GM21529 (cell line): Measurements from ENCODE around the gene R3HDM1.
"Not testable (repeated sequence)": the region's sequence is repeated elsewhere in the genome, so short reads cannot be mapped to it uniquely, and the experiment has no call there.

Source experiments
- ATAC-seq: cut with Tn5 transposase; IDR thresholded peaks from one replicate; pipeline ENCODE4 v1.9.1; 2021; ENCODE audit not compliant: unreplicated experiment

Gene R3HDM1

DNA sequence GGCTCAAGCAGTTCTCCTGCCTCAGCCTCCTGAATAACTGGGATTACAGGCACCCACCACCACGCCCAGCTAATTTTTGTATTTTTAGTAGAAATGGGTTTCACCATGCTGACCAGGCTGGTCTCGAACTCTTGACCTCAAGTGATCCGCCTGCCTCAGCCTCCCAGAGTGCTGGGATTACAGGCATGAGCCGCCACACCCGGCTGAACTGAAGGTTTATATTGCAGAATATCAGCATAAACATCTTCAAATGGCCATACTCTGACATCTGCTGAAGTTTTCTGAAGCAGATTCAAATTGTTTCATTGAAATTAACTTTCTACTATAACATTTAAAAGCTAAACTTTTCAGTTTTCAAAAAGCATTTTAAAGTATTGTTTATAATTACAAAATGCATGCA lies 172.8 kb downstream of the R3HDM1 start:
- not testable (repeated sequence) for ATAC-seq

DNA sequence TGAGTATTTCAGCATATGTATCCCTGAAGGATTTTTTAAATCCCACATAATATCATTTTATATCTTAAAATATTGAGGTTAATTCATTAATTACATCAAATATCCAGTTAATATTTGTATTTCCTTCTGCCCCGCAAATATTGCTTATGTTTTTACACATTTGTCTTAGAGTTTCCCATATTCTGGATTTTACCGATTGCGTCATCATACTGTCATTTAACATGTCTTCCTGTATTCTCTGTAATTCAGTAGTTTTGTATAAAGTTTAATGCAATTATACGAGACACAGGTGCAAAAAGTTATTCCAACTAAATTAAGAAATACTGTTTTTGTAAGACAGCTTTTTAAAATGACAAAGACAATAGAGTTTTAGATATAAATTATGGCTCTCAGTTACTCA lies 176.9 kb downstream of the R3HDM1 start:
- no peak for ATAC-seq

DNA sequence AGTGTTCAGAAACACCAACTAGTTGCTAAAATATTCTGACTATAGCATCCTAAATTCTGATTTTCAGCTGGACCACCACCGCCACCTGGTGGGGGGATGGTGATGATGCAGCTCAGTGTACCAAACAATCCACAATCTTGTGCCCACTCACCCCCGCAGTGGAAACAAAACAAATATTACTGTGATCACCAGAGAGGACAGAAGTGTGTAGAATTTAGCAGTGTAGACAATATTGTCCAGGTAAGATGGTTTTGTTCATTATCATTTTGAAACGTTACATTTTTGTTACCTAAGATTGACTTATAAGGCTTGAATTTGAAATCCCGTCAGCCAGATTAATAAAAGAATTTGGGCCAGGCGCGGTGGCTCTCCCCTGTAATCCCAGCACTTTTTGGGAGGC lies 178.7 kb downstream of the R3HDM1 start:
- ATAC-seq: peak; percentile 55

DNA sequence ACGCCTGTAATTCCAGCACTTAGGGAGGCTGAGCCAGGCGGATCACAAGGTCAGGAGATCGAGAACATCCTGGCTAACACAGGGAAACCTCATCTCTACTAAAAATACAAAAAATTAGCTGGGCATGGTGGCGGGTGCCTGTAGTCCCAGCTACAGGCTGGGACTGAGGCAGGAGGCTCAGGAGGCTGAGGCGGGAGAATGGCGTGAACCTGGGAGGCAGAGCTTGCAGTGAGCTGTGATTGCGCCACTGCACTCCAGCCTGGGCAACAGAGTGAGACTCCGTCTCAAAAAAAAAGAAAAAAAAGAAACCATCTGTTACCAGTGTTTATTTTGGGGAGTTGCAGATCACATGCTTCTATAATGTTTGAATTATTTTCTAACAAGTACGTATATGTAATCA lies 183.8 kb downstream of the R3HDM1 start:
- ATAC-seq: not testable (repeated sequence)

DNA sequence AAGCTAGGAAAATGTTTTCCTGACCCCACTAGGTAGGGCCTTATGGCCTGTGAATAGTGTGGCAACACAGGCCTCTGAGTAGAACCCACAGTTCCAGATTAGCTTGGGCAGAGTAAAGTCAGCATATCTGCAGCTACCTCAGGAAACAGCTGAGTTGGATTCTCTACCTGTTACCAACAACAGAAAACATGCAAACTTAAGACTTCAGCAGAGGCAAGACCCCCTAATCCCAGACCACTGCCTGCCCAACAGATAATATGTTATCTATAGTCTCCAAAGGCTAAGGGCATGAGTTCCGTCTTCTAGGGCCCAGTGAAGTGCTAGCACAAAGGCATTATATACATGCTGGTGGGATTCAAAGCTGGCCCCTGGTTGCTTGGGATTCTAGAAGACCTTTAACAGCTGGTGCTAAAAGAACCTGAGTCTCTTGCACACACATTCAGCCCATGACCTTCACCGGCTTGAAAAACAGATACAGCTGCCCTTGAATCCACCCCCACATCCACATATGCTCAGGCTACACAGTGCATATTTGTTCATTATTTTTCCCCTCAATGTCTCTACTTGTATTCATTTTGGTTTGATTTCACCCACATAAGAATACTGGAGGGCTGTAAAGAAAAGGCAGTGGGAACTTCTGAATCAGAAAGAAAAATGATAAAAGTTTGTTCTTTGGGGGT lies 196.9 kb downstream of the R3HDM1 start:
- ATAC-seq: no peak

DNA sequence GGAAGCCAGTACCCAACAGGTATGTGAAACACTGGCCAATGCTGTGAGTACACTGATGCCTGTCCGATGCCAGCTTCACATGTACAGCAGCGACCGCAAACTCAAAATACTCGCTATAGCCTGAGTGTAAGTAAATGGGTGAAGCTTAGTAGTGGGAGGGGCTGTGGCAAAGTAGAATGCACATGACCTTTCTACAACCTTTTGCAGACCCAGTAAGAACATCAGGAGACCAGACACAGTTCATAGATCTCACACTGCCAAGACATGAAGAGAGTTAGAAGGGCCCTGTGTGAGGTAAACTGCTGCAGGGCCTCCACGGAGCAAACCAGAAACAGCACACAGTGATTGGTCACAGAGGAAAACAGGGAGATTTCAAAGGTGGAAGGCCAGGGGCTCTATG lies 201.3 kb downstream of the R3HDM1 start:
- no peak for ATAC-seq

DNA sequence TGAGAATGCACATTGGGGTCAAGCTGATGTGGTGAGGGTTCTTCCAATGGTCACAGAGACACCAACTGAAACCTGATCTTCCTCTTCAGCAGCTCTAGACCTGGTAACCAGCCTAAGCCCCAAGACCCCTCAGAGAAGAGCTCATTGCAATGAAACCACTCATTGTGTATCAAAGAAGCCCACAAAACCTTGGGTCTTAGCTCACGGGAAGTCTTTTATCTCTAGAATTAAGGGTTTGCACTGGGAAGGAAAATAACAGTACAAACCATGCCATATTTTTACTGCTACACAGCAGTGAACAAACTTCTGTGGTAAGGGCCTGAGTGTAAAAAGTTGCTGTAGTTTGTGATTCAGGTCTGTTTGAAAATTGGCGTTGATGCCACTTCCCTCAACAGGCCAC lies 201.8 kb downstream of the R3HDM1 start:
- ATAC-seq: no peak

DNA sequence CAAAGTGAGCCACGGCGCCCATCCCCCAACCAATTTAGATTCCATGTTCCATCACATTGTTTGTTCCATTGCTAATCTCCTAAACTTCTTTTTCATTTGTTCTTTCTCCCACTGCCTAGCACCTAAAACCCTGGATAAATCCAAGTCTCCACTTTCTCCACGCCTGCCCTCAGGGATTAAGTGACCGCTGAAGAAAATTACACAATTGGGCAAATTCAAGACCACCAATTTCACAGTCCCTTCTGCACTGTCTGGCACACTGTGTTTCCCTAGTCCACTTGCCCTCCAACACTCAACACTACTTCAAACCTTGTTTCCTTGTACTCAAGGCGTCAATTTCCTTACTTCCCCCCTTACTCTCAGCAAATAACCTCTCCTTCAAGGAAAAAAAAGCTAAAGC lies 205.3 kb downstream of the R3HDM1 start:
- ATAC-seq: no peak

DNA sequence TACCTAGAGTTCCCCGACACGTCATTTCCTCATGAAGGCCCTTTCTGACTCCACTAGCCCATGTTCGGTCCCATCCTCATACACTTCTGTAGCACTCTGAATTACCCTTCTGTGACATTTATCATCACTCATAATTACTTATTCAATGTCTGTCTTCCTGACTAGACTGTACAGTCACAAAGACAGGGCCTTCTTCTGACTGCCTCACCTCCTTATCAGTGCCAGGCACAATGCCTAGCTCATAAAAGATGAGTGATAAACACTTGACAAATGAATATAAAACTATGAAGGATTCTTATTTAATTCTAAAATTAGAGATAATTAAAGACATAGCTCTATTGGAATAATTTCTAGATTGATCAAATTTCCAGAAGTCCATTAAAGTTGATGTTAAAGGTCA lies 208.9 kb downstream of the R3HDM1 start:
- no peak for ATAC-seq

DNA sequence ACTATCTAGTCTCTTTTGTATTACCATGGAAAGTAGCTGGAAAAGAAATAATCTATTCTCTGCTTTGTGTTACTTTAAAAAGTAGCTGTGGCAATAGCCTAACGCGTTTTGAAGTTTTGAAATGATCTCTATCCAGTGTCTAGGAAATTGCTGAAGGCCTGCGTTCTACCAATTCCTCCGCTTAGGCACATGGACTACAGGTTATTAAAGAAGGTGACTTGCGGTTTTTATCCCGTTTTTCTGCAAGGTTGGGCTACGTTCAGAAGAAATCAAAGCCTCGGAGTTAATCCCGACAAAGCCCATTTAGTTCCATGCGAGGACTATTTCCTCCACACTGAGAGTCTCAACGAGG lies 209.7 kb downstream of the R3HDM1 start:
- no peak for ATAC-seq

DNA sequence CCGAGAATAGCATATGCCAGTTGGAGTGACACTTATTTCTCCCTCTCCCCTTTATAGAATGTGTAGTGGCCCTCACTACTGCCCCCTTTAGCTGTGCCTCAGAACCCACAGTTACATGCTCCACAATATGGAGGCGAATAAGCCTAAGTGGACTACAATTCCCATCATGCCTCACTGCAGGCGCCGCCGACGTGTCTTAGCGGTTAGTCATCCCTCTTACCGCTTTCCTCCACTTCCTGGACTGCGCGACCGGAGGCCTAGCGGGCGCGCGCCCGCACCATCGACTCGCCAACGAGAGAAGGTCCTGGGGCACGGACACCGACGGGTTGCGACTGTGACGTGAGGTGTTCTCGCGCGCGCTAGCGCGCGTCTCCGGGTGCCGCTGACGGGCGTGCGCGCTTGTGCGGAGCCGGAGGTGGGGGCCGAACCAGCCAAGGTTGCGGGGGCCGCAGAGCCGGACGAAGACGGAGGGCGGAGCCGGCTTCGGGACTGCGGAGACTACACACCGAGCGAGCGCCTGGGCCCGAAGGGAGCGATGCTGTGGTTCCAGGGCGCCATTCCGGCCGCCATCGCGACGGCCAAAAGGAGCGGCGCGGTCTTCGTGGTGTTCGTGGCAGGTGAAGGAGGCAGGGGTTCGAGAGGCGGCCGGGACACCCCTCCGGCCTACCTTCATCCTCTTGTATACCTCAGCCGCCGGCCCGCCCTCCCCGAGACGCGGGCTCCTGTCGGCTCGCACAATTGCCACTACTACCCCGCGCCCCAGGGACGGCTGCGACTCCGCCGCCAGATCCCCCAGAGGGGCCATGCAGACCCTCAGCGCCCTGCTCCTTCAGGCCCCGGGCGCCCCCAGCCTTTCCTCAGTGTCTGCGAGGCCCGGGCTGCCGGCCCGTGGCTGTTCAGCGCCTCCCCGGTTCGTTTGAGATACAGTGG lies 210.4 kb downstream of the R3HDM1 start, which contains the start of gene UBXN4:
Gene UBXN4, plus strand, starts transcription at position 461 of the 930 bp plus-strand sequence. Its CDS starts 75 bp downstream, at position 536.
- ATAC-seq: peak; percentile 90

DNA sequence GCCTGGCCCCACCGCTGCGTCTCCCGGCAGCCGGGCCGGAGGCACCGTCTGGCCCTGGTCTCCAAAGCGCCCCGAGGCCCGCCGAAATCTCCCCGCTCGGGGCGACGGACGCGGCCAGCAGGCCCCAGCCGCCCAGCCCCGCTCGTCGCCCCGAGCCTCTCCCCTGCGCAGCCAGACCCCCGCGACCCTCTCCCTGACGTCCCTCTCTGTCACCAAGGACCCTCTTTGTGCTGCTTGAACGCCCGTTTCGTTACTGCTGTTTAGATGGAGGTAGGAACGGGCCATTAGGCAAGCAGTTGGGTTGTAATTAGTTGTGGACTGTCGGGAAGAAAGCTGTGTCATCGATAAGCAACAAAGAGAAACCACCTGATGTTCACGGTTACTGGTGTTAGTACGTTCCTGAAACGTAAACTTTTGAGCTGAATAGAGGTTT lies 211.1 kb downstream of the R3HDM1 start:
- peak; percentile 22 for ATAC-seq

DNA sequence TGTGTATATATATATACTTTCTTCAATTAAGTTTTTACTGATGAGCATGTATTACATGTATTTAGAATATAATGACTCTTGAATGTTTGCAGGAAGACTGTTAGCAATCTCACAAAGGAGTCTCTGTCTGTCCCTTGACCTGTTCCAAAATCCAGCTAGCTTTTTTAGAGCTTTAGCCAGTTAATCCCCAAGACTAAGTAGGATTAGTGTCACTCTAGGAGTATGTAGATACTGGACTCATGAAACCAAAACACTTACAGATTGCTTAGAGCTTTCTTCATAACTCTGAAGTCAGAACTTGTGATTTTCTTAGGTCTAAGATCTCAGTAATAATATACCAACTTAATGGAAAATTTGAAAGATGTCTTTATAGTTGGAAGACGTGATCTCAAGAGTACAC lies 212.6 kb downstream of the R3HDM1 start:
- ATAC-seq: no peak

DNA sequence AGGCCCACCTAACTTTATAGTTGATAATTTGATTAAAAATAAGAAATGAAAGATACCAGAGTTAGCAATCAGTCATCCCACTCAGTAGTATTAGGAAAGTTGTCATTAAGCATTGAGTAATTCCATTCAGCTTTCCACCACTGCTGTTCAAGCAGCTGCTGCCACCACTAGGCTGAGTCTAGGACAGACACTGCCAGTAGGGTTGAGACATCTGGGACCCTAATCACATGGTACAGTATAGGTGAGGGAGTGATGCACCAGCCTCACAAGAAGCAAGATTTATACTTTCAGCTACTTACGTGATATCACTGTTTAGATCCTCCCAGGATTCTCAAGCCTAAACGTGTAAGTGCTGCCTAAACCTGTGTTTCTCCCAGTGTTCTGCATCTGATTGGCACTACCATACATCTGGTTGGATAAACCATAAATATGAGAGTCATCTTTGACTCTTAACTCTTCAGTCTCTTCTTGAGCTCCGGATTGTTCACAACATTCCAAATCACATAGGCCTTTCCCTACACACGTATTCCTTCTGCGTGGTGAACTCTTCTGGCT lies 213.6 kb downstream of the R3HDM1 start:
- no peak for ATAC-seq

DNA sequence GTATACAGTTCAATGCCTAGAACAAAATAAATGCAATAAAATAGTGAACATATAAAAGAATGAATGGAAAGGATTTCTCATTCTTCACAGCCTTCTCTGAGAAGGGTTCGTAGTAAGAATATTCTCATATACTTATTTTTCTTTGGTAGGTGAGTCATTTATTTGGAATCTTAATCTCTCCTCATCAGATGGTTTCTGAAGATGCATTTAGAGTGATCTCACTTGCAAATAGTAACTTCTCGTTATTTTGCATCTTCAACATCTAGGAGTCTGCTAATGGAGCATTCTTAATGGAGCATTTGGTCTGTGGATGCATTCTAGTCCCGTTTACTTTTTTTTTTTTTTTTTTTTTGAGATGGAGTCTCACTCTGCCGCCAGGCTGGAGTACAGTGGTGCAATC lies 214.3 kb downstream of the R3HDM1 start:
- no peak for ATAC-seq

DNA sequence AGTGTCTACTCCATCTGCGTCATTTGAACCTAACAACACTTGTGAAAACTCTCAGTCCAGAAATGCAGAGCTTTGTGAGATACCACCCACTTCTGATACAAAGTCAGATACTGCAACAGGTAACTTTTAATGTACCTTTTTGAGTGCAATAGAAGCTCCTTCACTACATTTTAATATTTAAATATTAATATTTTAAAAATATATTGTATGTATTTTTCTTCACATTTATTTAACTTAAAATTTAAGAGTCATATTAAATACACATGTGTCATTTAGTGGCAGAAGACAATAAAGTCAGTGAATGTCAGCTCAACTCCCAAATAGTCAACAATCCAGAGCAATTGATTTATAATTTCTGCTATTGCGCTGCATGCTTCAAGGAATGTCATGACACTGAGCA lies 224.3 kb downstream of the R3HDM1 start:
- no peak for ATAC-seq

DNA sequence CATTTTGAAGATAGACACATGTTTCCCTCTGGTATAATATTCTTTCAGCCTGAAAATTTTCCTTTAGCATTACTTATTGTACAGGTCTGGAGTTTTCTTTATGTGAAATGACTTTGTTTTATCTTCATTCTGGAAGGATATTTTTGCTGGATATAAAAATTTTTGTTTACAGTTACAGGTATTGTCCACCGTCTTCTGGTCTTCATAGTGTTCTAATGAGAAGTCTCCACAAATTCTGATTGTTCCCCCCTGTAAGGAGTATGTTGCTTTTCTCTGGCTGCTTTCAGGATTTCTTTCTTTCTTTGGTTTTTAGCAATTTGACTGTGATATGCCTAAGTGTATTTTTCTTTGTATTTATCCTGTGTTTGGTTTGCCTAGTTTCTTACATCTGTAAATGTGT lies 225.4 kb downstream of the R3HDM1 start:
- ATAC-seq: no peak

DNA sequence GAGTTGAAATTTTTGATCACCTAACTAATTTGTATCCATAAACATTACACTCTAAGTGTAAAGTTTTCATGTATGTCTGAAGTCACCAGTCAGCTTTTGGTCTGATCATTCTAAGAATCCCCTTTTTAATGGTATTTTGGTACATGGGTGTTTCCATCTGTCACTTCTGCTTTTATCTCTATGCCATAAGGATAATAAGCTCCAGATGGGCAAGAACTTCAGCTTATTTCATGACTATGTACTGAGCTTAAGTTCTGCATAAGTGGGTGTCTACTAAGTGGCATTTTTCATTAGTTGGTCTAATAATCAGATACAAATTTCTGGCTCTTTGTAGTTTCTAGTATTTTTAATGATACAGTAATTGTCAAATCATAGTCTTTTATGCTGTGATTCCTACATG lies 230.7 kb downstream of the R3HDM1 start:
- no peak for ATAC-seq

DNA sequence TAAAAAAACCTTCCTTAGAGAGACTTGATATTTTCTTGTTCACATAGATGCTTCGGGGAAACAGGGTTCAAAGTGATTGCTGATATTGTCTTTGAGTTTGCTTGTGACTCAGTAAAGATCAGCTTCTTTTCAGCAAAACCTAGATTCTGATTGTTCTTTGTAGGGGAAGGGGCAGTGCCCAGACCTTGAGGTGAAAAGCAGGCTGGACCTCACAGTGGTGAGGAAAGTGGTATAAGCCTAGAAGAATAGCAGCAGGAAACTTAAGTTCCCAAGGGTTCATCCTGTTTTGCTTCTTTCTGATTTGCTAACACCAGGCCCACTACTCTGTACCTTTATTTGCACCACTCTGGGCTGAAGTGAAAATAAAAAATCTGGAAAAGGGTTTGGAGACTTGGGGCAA lies 231.2 kb downstream of the R3HDM1 start:
- no peak for ATAC-seq

DNA sequence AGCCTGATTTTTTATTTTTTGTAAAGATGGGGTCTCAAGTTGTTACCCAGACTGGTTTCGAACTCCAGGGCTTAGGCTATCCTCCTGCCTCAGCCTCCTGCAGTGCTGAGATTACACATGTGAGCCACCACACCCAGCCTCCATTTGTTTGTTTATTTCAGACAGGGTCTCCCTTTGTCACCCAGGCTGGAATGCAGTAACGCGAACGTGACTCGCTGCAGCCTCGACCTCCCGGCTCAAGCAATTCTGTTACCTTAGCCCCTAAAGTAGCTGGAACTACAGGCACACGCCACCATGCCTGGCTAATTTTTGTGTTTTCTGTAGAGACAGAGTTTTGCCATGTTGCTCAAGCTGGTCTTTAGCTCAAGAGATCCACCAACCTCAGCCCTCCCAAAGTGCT lies 237.6 kb downstream of the R3HDM1 start:
- ATAC-seq: no peak

DNA sequence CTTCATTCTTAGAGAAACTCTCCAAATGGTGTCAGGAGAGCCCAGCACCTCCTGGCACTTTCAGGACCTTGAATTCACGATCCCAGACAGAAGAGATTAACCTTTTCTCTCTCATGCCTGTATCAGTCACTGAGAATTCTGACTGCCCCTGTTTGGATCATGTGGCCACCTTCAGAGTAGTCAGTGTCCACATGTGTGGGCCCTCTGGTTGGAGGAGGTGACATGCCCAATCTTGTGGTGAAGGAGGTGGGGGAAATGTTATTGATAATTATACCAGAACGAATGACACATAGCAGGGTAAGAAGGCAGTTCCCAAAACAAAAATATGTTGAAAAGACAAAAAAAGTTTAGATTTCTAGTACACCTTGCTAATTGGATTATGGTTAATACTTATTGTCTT lies 242.0 kb downstream of the R3HDM1 start:
- ATAC-seq: no peak

DNA sequence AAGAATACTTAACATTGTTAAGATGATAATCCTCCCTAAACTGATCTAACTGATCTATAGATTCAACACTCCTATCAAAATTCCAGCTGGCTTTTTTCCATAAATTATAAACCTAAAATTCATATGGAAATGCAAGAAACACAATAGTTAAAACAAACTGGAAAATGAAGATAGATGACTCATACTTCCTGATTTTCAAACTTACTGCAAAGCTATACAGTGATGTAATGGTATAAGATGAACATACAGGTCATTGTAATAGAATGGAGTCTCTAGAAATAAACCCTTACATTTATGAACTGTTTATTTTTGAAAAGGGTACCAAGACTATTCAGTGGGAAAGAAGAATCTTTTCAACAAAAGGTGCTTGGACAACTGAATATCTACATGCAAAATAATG lies 242.6 kb downstream of the R3HDM1 start:
- no peak for ATAC-seq
